Skeletal muscle tissue (tissue), 4 donors: ENCODE measurements around the gene HMCN2. TPM values are rescaled to one million over a fixed set of nuclear protein-coding genes. Genes with fewer than 3 reads are reported as not detected.
A peak's percentile ranks its signal among the peaks of the same experiment; 100 is the strongest.

Experiments used
- H3K27ac ChIP-seq: one replicate; pipeline ENCODE4 v1.7.0; 2013; ENCODE audit warnings: mild to moderate bottlenecking, low read depth, low read length, inconsistent platforms
- H3K27me3 ChIP-seq, 3 donors: one replicate each; pipeline ENCODE4 v1.7.0; 2013; ENCODE audit warnings: low read length in 3 of 3; ENCODE audit not compliant: control insufficient read depth in 3 of 3, insufficient read depth in 3 of 3
- H3K36me3 ChIP-seq, 3 donors: one replicate each; pipeline ENCODE4 v1.7.0; 2013; ENCODE audit warnings: low read length in 3 of 3; ENCODE audit not compliant: control insufficient read depth in 3 of 3, insufficient read depth in 3 of 3
- H3K4me1 ChIP-seq, 3 donors: one replicate each; pipeline ENCODE4 v1.7.0; 2013; ENCODE audit warnings: low read length in 3 of 3, mild to moderate bottlenecking in 3 of 3; ENCODE audit not compliant: control insufficient read depth in 3 of 3, insufficient read depth in 3 of 3
- H3K4me3 ChIP-seq, 3 donors: one replicate each; pipeline ENCODE4 v1.7.0; 2013; ENCODE audit warnings: low read length in 3 of 3
- H3K9ac ChIP-seq, 3 donors: one replicate each; pipeline ENCODE4 v1.7.0; 2013; ENCODE audit warnings: low read length in 3 of 3, mild to moderate bottlenecking in 3 of 3, moderate library complexity in 2 of 3, low read depth in 1 of 3
- H3K9me3 ChIP-seq, 3 donors: one replicate each; pipeline ENCODE4 v1.7.0; 2013; ENCODE audit warnings: low read length in 3 of 3; ENCODE audit not compliant: control insufficient read depth in 3 of 3
- total RNA-seq: library from RNA; depleted of rRNA; stranded (reverse); fragments of >200 nt; gene quantifications from one replicate; pipeline ENCODE4 v1.2.3, GENCODE V29; 2014
- donor health status: Osteomylitis.

HMCN2 gene
- total RNA-seq, 1 donor from 2014 or later = 12.5 TPM

DNA sequence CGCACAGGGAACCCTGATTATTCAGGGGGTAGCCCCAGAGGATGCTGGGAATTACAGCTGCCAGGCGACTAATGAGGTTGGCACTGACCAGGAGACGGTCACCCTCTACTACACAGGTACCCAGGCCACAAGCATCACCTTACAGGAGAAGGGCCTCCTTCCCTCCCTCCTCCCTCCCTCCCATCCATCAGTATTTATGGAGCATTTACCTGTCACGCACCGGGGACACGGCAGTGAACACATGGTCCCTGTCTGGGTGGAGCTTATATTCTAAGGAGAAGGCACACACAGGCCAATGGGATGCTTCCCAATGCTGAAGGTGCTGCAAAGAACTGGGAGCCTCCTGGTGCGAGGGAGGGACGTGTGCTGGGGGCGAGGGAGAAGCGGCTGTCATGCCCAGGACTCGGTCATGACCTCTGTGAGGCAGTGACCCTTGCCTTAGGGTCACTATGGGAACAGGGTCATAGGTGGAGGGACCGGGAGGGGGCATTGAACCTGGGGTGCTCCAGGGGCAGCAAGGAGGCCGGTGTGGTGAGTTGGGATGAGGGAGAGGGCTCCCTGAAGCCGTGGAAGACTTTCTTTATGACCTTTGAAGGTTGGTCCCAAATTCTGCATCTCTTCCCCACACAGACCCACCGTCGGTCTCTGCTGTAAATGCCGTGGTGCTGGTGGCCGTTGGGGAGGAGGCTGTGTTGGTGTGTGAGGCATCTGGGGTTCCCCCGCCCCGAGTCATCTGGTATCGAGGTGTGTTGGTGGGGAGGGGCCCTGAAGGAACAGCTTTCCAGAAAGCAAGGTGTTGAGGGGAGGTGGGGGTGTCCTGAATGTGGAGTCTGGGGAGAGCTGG, 41.5 kb downstream of the HMCN2 start:
- Histone ChIP-seq H3K36me3 (peaks cover 0 to 5% (median 2%) of the 10 kb centered on the region in 3 donors), H3K4me1 (peaks cover 9 to 22% (median 12%) of the 10 kb centered on the region in 3 donors), H3K27me3 (peaks cover 35 to 75% (median 36%) of the 10 kb centered on the region in 3 donors), H3K27ac (no peak overlapping the region), H3K9me3 (no peaks in the 10 kb centered on the region), H3K9ac (no peak overlapping the region), H3K4me3 (no peak overlapping the region)

DNA sequence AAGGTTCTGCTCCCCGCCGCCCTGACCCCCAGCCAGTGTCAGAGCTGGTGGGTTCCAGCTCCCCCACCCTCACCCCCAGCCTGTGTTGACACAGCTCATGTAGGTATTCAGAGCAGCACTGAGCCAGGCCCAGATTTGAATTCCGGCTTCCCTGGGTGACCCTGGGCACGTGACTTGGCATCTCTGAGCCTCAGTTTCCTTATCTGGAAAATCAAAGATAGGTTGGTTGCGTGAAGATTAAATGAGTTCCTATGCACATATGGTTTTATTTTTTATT, 42.0 kb downstream of the HMCN2 start:
- peaks cover 9 to 19% (median 12%) of the 10 kb centered on the region in 3 donors for H3K4me1 ChIP-seq
- H3K9me3 ChIP-seq = no peaks in the 10 kb centered on the region

DNA sequence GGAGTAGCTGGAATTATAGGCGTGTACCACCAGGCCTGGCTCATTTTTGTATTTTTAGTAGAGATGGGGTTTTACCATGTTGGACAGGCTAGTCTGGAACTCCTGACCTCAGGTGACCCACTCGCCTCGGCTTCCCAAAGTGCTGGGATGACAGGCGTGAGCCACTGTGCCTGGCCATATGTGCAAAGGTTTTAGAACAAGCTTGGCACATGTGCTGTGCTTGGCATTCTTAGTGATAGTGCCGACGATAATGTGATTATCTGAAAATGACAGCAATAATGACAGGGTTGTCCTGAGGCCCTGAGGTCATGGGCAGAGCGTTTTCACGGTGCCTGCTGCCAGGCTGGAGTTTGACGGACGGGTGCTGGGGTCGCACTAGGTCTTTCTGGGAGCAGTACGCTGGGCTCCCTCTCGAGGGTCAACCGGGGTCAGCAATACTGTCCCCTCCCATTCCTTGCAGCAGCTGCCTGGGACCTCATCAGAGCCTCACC, 42.6 kb downstream of the HMCN2 start:
- Histone ChIP-seq H3K4me3 (no peak overlapping the region), H3K4me1 (peaks cover 11 to 19% (median 16%) of the 10 kb centered on the region in 3 donors), H3K27me3 (peaks cover 28 to 71% (median 32%) of the 10 kb centered on the region in 3 donors), H3K9me3 (no peaks in the 10 kb centered on the region), H3K36me3 (peaks cover 0 to 5% (median 2%) of the 10 kb centered on the region in 3 donors), H3K27ac (no peak overlapping the region), H3K9ac (no peak overlapping the region)

More for the DNA sequence above, 42.0 kb downstream of the HMCN2 start:
- Histone ChIP-seq H3K27me3 (peaks cover 30 to 73% (median 35%) of the 10 kb centered on the region in 3 donors), H3K9ac (no peak overlapping the region), H3K4me3 (no peak overlapping the region), H3K27ac (no peak overlapping the region), H3K36me3 (peaks cover 0 to 5% (median 2%) of the 10 kb centered on the region in 3 donors)

DNA sequence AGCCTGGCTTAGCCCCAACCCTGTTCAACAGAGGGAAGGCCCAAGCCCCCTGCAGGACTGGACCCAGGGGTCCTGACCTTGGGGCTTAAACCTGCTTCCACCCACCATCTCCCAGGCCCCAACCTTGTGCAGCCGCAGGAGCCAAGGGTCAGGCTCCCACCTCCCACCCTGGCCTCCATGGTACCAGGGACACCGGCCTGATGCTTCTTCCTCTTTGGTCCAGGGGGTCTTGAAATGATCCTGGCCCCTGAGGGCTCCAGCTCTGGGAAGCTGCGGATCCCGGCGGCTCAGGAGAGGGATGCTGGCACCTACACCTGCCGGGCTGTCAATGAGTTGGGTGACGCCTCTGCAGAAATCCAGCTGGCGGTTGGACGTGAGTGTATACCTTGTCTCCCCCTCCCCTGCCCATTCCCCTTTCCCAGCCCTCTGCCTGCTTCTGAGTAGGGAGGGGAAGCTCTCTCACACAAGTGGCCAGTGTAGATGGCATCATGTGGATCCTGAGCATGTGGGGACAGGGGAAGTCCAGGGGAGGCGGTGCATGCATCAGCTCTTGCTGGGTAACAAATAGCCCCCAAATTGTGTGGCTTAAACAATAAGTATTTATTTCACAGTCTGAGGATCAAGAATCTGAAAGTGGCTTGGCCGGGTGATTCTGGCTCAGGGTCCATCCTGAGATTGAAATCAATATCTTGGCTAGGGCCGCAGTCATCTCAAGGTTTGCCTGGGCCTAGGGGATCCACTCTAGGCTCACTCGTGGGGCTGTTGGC, 44.3 kb downstream of the HMCN2 start:
- H3K9ac ChIP-seq = no peak overlapping the region
- H3K9me3 ChIP-seq = no peaks in the 10 kb centered on the region
- no peak overlapping the region for H3K4me3 ChIP-seq
- H3K36me3 ChIP-seq = peaks cover 0 to 4% (median 2%) of the 10 kb centered on the region in 3 donors
- peaks cover 9 to 11% (median 9%) of the 10 kb centered on the region in 3 donors for H3K4me1 ChIP-seq
- H3K27ac ChIP-seq = no peak overlapping the region
- H3K27me3 ChIP-seq = peaks cover 13 to 59% (median 17%) of the 10 kb centered on the region in 3 donors

DNA sequence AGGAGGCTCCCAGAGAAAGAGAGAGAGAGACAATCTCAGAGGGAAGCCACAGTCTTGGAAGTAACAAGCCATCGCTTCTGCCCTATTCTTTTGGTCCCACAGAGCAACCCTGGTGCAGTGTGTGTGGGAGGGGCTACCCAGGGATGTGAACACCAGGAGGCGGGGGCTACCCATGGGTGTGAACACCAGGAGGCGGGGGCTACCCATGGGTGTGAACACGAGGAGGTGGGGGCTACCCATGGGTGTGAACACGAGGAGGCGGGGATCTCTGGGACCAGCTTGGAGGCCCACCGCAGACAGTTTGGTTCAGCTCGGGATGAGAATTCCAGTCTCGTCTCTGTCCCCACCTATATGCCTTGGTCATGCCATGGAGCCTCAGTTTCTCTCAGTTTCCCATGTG, 44.9 kb downstream of the HMCN2 start:
- no peak overlapping the region for H3K4me3 ChIP-seq
- peaks cover 0 to 4% (median 2%) of the 10 kb centered on the region in 3 donors for H3K36me3 ChIP-seq
- H3K9ac ChIP-seq = no peak overlapping the region
- H3K4me1 ChIP-seq = peaks cover 4 to 9% (median 6%) of the 10 kb centered on the region in 3 donors
- H3K9me3 ChIP-seq = no peaks in the 10 kb centered on the region
- no peak overlapping the region for H3K27ac ChIP-seq
- peaks cover 9 to 55% (median 11%) of the 10 kb centered on the region in 3 donors for H3K27me3 ChIP-seq

DNA sequence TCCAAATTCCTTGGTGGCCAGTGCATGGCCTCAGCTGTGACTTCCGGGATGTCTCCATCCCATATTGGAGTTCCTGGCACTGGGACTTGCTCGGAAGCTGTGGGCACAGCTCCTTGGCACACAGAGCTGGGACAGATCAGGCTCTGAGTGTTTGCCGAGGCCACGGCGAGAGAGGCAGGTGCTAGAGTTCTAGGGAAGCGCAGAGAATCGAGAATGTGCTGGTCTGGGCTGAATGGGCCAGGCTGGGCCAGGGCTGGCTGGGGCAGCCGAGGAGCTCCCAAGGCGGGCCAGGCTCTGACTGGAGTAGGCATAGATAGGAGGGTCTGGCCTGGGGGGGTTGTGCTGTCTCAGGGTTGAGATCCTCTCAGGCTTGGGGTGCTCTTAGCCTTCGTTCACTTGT, 45.4 kb downstream of the HMCN2 start:
- no peak overlapping the region for H3K27ac ChIP-seq
- peaks cover 4 to 13% (median 6%) of the 10 kb centered on the region in 3 donors for H3K4me1 ChIP-seq
- no peaks in the 10 kb centered on the region for H3K9me3 ChIP-seq
- H3K36me3 ChIP-seq = peaks cover 0 to 4% (median 2%) of the 10 kb centered on the region in 3 donors
- no peak overlapping the region for H3K9ac ChIP-seq
- no peak overlapping the region for H3K4me3 ChIP-seq
- H3K27me3 ChIP-seq = peaks cover 10 to 55% (median 11%) of the 10 kb centered on the region in 3 donors

DNA sequence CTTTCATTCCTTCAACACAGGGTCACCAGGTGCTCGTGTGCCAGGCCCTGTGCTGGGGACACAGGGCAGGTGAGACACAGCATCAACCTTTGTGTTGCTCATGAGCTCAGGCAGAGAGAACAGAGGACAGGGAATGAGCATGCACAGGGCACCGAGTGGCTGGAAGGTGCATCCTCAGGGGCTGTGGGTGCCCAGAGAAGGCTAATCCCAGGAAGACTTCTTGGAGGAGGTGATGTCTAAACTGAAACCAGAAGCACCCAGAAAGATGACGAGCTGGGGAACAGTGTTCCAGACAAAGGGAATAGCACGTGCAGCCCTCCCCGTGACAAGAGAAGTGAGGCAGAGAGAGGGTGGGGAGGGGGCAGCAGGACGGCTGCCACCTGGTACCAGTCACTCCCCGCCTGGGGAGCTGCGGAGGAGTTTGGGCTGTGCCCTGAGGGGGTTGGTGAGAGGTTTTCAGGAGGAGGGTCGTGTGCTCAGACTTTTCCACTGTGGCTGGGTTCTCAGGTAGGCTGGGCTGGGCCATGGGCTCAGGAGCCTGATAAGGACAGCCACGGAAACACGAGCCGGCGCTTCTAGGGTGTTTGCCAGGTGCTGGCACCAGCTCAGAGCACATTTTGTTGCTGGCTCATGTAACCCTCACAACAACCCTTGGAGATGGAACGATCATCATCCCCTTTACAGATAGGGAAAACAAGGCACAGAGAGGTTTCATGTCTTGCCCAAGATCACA, 46.0 kb downstream of the HMCN2 start:
- Histone ChIP-seq H3K4me3 (no peak overlapping the region), H3K9ac (no peak overlapping the region), H3K27ac (no peak overlapping the region), H3K27me3 (peaks cover 12 to 57% (median 13%) of the 10 kb centered on the region in 3 donors), H3K36me3 (peaks cover 0 to 4% (median 2%) of the 10 kb centered on the region in 3 donors), H3K9me3 (no peaks in the 10 kb centered on the region), H3K4me1 (peaks cover 4 to 14% (median 6%) of the 10 kb centered on the region in 3 donors)

DNA sequence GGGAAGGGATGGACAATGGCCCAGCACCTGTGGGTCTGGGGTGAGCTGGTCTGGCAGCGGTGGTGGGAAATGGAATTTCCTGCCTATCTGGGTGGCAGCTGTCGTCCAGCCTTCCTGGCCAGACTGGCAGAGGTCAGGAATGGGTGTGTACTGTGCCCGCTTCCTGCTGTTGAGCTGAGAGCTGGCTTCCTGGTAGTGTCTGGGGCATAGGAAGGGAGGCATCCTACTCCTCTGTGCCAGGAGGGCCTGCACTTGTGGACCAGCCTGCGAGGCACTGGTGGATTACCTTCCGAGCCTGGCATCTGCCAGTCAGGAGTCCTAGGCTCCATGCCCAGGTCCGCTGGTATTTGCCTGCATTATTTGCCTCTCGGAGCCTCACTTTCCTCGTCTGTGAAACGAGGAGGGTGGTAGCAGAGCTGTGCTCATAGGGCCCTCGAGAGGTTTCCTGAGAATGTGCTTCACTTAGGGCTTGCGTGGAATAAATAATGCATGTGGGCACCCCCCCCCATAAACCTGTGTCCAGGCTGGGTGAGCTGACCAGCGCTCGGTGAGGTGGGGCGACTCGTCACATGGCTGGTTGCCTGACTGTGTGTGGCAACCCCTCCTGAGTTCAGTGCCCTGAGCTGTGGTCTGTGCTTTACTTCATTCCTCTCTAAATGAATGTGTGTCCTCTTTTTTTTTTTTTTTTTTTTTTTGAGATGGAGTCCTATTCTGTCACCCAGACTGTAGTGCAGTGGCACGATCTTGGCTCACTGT, 47.7 kb downstream of the HMCN2 start:
- no peaks in the 10 kb centered on the region for H3K9me3 ChIP-seq
- peaks cover 13 to 53% (median 20%) of the 10 kb centered on the region in 3 donors for H3K27me3 ChIP-seq
- peaks cover 4 to 16% (median 6%) of the 10 kb centered on the region in 3 donors for H3K4me1 ChIP-seq
- H3K4me3 ChIP-seq = peak overlapping the region in 1 of 3 donors; percentile 13
- no peak overlapping the region for H3K27ac ChIP-seq
- H3K9ac ChIP-seq = no peak overlapping the region
- H3K36me3 ChIP-seq = peaks cover 0 to 4% (median 2%) of the 10 kb centered on the region in 3 donors
